Hematopoietic multipotent progenitor cell (in vitro differentiated cells): ENCODE measurements around the gene SLC35B2. TPM values are rescaled to one million over a fixed set of nuclear protein-coding genes. Genes with fewer than 3 reads are reported as not detected.

ENCODE experiments used
- DNase-seq, 3 donors: peaks; one replicate each; pipeline ENCODE4 v3.0.0-alpha.2; 2011 to 2015; ENCODE audit warnings: low read depth in 2 of 3, low spot score in 2 of 3
- total RNA-seq: library from RNA; depleted of rRNA; stranded (reverse); fragments of >200 nt; gene quantifications from one replicate; pipeline ENCODE4 v1.2.3, GENCODE V29; 2012

The SLC35B2 gene
- total RNA-seq, 1 donor = 48.2 TPM

DNA sequence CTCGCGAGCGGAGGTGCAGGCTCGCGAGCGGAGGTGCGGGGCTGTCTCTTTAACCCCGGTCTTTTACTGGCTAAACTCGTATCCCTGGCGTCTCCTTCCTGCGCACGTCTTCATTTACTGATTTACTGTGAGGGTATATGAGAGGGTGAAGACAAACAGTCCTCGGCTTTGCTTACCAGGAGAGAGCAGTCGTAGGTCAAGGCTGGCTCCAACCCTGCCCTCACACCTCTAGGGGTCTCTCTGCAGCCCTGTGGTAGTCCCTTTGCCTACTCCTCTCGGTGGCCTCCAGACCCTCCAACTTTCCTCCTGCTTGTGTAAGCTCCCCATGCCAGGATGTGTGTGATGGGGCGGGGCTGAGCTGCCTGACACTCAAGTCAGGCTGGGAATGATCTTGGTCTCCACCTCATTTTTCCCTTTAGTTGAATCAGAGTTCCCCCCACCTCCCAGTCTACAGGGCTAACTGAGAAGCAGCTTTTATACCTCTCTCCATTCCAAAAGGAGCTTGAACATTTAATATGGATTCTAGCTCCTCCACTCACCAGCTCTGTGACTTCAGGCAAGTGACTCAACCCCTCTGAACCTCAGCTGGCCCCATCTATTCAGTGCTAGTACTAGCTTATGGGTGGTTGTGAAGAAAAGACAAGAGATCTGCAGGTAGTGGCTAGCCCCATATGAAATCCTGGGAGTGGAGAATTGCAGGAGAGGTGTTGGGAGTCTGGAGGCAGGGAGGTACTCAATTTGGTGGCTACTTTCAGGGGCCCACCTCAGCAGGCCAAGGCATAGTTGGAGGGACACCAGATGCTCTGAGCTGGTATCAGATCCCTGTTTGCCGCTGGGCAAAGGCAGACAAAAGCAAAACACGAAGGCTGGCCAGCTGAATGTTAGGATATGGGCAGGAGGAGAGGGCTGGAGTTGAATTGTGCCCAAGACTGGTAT, 33.0 kb downstream of the SLC35B2 start:
- no peak for DNase-seq

DNA sequence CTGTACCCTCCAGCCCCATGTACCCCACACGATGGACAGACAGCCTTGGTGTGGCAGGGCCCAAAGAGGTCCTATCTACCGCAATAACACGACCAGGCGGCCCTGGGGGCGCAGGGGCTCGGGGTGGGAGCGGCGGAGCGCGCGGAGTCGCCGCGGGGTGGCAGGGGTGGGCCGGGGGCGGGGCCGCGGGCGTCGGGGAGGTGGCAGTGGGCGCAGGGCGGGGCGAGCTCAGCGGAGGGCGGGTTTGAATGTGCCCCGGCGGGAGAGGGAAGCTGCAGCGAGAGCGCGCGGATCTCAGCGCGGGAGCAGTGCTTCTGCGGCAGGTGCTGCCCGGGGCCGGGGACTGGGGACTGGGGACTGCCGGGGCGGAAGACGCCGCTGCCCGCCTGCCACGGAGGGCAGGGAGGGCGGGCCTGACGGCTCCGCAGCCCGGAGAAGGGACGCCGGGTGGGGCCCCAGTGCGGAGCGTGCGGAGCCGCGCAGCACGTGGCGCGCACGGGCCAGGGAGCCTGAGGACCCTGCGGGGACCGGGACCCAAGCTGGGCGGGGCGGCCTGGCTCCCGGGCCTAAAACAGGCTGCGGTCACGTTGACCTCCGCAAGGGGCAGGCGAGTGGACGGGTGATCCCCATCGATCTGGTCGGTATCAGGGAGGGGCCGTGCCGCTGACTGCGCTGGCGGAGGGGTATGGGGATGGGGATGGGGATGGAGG, 33.9 kb downstream of the SLC35B2 start, which contains the start of gene SLC29A1:
SLC29A1 (plus strand) TSS at position 277 of the 710 bp plus-strand sequence. CDS start 3,719 bp downstream, outside the sequence.
- DNase-seq = peak; percentile 61 to 85 (median 78)

DNA sequence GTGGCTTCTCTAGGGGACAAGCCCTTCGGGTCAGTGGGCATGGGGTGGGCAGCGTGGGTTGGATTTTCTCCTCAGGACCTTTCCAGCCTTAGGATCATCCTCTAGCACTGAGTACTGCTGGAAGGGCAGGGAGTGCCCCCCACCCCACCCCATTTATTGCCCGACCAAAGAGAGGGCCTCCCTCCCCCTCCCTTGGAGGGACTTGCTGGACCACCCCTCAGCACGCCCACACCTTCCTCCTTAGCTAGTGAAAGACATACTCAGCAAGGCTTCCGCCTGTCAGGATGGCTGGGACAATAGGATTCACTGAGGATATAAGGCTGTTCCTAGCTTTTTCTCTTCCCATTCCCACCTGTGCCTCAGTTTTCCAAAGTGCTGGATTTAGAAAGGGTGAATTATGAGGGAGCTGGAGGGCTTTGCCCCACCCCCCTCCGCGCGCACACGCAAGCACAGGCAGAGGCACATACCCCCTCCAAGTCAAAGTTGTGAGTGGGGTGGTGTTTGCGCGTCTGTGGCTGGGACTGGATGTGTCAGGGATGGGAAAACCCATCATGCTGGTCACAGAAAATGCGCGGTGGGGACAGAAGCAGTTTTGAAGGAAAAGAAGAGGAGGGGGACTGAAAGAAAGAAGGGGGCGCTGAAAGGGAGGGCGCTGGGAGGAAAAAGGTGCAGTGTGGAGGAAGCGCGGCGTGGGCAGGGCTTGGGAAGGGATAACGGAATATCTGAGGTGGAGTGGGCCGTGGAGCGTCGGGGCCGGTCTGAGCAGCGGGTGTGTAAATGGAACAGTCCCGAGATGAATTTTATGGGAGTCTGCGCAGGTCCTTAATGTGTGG, 34.6 kb downstream of the SLC35B2 start:
- no peak for DNase-seq

DNA sequence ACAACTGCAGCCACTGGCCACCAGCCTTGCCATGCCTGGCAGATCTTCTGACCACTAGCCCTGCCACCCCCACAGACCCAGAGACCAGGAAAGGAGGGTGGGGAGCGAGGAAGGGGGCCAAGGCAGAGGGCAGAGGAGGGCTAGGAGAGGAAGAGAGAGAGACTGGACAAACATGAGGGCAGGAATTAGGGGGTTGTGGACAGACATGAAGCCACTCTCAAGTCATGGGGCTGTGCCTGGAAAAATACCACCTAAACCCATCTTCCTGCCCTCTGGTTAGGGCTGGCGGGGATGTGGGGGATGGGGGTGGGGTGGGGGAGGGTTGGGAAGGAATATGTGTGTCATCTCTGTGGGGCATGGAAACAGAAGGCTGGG, 35.4 kb downstream of the SLC35B2 start:
- DNase-seq = no peak

DNA sequence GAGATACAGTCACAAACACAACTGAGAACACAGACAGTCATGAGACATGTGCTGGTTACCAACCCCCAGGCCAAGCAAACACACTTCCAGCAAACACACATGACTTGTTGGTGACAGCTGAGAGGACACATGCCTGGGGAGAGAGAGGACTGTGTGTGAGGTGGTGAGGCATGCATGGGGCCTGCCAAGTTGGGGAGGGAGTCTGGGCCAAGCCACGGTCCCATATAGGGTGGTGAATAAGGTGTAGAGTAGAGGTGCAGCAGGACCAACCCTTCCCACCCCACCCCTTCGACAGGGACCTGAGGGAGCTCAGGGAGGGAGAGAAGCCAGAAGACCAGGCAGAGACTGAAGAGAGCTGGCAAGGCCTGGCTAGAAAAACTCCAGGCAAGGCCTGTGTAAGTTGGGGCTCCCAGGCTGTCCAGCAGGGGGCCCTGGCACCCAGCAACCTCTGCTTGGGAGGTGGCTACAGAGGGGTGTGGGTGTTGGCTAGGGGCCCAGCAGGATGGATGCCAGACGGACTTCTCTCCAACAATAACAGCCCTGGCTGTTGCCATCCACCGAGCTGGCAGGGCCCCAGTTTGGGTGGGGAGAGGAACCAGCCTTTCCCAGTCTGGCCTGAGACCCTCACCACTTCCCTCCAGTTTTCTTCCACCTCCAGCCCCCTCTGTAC, 35.9 kb downstream of the SLC35B2 start:
- peak; percentile 51 to 92 (median 89) for DNase-seq

DNA sequence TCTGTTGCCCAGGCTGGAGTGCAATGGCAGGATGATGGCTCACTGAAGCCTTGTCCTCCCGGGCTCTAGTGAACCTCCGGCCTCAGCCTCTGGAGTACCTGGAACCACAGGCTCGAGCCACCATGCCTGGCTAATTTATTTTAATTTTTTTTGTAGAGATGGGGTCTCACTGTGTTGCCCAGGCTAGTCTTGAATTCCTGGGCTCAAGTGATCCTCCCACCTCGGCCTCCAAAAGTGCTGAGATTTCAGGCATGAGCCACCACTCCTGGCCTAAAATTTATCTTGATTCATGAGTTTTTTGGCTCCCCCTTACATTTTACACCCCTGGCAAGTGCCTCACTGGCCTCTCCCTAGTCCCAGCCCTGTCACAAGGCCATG, 36.4 kb downstream of the SLC35B2 start:
- no peak for DNase-seq

DNA sequence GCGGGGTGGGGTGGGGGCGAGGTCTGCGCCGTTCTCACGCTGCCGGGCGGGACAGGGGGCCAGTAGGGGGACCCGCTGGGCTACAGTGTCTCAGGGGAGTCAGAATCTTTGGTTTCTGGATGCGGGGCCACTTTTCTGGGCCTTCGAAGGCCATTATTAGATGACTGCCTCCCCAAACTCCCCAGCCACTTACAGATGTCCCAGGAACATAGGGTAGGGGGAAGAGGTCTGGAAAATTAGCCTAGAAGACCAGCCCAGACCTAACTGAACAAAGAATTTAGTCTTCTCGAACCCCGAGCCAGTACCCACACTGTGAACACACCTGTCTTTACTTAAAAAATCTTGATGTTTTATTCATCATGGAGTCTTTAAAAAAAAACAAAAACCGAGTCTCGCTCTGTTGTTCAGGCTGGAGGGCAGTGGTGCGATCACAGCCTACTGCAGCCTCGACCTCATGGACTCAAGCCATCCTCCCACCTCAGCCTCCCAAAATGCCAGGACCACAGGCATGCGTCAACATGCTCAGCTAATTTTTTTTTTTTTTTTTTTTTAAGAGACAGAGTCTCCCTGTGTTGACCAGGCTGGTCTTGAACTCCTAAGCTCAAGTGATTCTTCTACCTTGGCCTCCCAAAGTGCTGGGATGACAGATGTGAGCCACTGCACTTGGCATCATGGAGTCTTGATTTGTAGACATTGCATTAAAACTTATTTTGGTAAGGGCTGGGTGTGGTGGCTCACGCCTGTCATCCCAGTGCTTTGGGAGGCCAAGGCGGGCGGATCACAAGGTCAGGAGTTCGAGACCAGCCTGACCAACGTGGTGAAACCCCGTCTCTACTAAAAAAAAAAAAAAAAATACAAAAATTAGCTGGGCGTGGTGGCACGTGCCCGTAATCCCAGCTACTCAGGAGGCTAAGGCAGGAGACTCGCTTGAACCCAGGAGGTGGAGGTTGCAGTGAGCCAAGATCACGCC, 37.2 kb downstream of the SLC35B2 start:
- DNase-seq = no peak

DNA sequence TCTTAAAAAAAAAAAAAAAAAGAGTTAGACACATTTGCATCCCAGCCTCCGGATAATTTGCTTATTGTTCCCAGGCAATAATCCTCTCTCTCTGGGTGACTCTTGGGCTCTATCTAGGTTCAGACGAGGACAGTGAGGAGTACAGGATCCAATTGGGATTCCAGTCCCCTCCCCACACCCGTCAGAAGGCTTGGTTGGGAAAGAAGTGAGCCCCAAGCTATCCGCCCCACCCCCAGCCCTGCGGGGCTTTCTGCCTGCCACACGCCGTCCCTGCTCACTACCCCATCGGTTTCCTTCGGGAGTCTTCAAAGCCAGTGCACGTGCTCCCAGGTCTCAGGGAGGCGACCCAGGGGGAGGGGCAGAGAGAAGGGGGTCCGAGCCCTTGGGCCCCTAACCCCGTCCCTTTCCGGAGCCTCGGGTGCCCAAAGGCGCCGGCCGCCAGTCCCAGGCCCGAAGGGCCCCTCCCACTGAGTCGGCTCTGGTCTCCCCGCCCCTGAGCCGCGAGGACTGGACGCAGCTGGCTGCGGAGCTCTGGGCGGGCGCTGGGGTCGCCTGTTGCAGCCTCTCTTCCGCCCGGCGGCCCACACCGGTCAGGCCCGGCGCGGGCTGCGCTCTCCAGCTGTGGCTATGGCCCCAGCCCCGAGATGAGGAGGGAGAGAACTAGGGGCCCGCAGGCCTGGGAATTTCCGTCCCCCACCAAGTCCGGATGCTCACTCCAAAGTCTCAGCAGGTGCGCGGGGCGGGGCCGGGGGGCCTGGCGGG, 38.1 kb downstream of the SLC35B2 start:
- DNase-seq = peak in 2 of 3 donors; percentile 57 to 64

DNA sequence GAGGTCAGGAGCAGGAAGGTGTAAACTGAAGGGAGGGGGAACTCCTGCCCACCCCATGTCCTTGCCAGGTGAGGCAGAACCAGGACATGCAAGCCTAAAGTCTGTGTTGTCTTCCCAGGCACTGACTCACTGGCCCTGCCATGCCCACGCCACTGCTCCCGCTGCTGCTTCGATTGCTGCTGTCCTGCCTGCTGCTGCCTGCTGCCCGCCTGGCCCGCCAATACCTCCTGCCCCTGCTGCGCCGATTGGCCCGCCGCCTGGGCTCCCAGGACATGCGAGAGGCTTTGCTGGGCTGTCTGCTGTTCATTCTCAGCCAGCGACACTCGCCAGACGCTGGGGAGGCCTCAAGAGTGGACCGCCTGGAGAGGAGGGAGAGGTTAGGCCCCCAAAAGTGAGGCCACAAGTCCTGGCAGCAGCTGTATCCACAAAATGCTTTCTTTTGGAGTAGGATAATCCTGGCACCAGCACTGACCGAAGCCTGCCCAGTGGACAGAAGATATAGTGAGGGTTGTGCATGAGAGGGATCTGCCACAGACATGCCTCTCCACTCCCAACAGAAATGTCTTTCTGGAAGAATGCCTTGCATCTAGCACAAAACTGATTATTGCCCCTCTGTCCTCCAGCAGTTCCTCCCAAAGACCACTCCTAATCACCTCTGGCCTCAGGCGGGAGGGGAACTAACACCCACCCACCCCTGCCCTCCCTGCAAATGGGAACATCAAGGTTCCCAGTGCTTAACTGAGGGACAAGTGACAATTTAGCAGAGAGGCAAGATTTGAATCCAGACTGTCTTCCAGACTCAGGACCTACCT, 39.8 kb downstream of the SLC35B2 start:
- DNase-seq = no peak

DNA sequence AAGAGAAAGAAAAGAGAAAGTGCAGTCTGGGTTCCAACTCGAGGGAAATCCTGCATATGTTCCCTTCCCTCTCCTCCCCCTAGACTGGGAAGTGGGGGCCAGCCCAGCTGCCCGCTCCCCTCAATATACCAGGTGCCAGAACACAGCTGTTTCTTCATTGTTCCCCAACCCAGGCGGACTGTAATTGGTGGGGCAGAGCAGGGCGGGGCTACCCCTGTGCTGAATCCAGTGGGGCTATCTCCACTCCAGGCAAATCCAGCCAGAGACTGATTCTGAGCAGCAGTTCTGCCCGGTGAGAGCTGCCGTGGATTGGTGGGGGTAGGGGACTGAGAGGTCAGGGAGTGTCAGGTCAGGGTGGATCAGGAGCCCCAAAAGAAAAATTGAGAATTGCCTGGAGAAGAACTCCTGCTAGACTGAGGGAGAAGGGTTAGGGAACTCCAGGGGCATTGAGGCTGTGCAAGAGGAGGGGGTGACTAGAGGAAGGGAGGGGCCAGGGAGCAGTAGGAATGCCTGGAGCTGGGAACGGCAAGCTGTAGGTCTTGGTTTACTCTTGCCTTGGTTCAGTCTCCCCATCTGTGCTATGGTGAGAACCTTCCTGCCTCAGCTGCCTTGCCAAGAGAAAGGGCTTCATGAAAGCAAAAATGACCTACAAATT, 40.5 kb downstream of the SLC35B2 start, which contains the start of gene MYMX:
MYMX (plus strand) TSS at position 250 of the 655 bp plus-strand sequence. CDS start 546 bp downstream, outside the sequence.
- DNase-seq = no peak

DNA sequence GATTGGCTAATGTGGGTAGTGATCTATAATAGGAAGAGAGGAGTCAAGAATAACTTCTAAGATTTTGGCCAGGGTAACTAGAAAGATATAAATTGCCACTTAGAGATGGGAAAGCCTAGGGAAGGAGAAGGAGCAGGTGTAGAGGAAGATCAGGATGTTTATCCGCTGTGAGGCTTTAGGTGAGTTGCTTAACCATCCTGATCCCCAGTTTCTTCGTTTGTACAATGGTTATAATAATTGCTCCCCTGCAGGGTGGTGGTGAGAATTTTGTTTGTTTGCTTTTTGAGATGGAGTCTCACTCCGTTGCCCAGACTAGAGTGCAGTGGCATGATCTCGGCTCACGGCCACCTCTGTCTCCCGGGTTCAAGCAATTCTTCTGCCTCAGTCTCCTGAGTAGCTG, 43.0 kb downstream of the SLC35B2 start:
- no peak for DNase-seq

DNA sequence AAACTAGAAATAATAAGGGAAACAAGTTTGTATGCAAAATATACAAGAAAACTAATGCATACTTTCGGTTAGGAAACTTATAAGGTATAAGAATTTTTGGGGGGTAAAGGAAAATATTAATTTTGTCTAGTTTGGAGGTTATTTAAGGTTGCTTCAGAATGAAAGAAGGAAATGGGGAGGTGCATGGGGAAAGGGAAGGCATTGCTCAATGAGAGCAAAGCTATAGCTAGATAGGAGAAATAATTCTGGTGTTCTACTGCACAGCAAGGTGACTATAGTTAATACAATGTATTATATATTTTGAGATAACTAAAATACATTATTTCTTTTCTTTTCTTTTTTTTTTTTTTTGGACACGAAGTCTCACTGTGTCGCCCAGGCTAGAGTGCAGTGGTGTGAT, 46.0 kb downstream of the SLC35B2 start:
- DNase-seq = no peak

DNA sequence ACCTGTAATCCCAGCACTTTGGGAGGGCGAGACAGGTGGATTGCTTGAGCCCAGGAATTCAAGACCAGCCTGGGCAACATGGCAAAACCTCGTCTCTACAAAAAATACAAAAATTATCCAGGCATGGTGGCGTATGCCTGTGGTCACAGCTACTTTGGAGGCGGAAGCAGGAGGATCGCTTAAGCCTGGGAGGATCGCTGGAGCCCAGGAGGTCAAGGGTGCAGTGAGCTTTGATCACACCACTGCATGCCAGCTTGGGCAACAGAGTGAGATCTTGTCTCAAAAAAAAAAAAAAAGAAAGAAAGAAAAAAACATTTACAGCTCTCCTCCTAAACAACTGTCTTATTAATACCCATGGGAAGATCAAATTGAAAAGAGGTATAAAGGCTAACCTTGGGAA, 49.4 kb downstream of the SLC35B2 start:
- no peak for DNase-seq
